Stimulated activated CD8-positive, alpha-beta memory T cell treated with anti-CD3 and anti-CD28 coated beads, Interleukin-15, amount 100 ng/mL, for 48 hours (primary cell): ENCODE measurements around the gene CRIM1.
"Not testable (repeated sequence)": the region's sequence is repeated elsewhere in the genome, so short reads cannot be mapped to it uniquely, and the experiment has no call there.

ENCODE experiments used
- DNase-seq, 2 donors: peaks; one replicate each; pipeline ENCODE4 v3.0.0-alpha.2; 2020; ENCODE audit warnings: low read depth in 2 of 2

Gene CRIM1, protein sequence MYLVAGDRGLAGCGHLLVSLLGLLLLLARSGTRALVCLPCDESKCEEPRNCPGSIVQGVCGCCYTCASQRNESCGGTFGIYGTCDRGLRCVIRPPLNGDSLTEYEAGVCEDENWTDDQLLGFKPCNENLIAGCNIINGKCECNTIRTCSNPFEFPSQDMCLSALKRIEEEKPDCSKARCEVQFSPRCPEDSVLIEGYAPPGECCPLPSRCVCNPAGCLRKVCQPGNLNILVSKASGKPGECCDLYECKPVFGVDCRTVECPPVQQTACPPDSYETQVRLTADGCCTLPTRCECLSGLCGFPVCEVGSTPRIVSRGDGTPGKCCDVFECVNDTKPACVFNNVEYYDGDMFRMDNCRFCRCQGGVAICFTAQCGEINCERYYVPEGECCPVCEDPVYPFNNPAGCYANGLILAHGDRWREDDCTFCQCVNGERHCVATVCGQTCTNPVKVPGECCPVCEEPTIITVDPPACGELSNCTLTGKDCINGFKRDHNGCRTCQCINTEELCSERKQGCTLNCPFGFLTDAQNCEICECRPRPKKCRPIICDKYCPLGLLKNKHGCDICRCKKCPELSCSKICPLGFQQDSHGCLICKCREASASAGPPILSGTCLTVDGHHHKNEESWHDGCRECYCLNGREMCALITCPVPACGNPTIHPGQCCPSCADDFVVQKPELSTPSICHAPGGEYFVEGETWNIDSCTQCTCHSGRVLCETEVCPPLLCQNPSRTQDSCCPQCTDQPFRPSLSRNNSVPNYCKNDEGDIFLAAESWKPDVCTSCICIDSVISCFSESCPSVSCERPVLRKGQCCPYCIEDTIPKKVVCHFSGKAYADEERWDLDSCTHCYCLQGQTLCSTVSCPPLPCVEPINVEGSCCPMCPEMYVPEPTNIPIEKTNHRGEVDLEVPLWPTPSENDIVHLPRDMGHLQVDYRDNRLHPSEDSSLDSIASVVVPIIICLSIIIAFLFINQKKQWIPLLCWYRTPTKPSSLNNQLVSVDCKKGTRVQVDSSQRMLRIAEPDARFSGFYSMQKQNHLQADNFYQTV

DNA sequence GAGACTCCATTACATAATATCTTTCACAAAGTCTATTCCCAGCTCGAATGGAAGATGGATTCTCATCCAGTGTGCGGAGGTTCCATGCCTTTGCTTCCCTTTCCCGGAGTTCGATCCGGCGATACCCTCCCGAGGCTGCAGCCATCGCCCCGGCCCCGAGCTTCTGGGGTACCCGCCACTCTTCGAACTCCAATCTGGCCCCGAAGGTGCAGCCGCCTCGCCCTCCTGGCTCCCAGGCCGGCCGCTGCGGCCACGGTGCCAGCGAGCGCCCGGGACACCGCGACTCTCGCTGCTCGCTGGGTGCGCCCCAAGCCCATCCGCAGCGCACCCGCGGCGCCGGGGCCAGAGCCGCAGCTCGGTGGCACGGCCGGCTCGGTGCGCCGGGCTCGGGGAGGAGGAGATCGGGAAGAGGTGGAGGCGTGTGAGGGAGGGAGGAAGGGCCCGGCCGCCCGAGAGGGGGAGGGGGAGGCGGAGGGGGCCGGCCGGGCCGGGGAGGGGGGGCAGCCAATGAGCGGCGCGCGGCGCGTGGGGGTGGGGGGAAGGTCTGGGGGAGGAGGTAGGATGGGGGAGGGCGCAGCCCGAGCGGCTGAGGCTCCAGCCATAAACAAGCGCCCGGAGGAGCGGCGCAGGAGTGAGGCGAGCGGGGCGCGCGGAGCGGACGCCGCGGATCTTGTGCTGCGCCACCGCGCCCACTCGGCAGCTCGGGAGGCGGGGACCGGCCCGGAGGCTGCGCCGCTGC, at the start of gene CRIM1:
Gene CRIM1, plus strand, starts transcription at position 628 of the 739 bp plus-strand sequence. CDS start 515 bp downstream, outside the sequence.
- peak; percentile 42 to 44 for DNase-seq

DNA sequence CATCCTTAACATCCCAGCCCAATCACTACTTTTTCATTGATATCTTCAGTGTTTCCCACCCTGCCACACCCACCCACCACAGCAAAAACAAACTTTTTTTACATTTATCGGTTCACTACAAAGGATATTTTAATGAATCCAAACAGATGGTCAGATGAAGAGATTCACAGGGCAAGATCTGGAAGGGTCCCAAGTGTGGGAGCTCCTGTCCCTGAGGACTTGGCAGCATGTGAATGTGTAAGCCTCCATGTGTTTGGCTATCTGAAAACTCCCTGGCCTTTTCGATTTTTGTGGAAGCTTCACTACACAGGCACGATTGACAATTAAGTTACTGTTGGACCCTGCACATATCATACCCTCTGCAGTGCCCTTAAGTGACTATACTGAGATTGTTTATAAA, 48.1 kb upstream of the CRIM1 start:
- DNase-seq, result no peak

DNA sequence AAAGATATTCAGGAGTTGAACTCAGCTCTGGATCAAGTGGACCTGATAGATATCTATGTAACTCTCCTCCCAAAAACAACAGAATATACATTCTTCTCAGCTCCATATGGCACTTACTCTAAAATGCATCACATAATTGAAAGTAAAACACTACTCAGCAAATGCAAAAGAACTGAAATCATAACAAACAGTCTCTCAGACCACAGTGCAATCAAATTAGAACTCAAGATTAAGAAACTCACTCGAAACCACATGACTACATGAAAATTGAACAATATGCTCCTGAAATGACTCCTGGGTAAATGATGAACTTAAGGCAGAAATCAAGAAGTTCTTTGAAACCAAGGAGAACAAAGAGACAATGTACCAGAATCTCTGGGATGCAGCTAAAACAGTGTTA, 45.1 kb upstream of the CRIM1 start:
- DNase-seq, result not testable (repeated sequence)

DNA sequence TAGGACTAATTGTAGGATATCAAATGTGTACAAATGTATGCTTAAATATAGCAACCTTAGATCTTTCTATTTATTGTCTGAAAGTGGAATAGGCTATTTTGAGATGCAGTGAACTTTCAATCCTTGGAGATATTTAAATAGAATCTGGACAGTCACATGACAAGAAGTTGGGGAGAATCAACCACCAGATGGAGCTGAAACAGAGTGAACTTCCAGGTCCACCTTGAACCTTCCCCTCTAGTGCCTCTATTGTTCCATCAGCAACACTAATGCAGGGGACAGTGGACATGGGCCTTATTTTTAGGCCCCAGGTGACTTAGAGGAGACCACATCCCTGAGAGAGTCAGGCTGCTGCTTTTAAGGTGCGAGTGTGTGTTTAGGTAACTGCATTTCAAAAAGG, 37.0 kb upstream of the CRIM1 start:
- DNase-seq, result no peak

DNA sequence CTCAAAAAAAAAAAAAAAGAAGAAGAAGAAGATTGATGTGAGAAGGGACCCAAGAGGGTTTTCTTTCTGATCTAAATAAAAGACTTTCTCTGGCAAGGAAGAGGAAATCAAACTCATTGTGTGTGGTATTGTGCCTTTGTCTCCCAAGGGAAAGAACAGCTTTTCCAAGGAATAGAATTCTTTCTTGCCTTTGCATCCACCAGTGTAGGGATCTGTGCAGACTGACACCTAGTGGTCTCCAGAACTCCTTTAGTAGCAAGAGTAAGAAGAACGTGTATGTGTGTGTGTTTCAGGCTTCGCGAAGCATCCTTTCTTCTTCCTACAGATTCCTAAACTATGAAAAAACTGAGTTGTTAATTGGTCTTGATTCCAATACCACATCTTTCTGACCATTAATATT, 33.5 kb upstream of the CRIM1 start:
- no peak for DNase-seq

DNA sequence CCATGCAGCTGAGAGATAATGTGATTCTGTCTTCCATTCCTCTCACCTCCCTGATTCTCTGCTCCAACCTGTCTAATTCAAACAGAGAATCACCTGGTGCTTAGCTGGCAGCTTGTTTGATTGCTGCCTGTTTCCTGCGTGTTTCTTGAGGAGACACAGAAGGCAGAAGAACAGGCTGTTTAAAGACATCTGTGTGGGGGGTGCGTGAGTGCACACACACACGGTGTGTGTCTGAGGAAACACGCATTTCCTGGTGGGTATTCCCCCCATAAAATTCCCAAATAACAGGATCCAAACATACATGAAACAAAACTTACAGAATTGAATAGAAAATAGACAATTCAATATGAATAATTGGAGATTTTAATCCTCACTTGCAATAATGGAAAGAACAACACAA, 29.3 kb upstream of the CRIM1 start:
- DNase-seq, result no peak

DNA sequence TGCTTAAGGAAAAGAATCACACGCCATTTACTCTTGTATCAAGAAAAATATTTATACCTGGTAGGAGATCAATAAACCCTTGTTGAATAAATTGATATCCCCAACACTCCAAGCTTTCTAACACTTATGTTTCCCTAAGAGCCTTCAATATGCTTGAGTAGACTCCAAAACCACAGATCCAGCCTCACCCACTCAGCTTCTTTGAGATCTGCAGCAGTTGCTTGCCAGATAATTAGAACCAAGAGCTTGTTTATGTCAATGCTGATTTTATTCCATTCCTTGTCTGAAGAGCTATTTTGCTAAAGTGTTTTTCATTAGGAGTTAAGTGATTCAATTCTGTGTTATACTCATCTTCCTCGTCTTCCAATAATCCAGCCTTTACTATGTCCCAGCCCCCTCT, 26.3 kb upstream of the CRIM1 start:
- DNase-seq, result no peak

DNA sequence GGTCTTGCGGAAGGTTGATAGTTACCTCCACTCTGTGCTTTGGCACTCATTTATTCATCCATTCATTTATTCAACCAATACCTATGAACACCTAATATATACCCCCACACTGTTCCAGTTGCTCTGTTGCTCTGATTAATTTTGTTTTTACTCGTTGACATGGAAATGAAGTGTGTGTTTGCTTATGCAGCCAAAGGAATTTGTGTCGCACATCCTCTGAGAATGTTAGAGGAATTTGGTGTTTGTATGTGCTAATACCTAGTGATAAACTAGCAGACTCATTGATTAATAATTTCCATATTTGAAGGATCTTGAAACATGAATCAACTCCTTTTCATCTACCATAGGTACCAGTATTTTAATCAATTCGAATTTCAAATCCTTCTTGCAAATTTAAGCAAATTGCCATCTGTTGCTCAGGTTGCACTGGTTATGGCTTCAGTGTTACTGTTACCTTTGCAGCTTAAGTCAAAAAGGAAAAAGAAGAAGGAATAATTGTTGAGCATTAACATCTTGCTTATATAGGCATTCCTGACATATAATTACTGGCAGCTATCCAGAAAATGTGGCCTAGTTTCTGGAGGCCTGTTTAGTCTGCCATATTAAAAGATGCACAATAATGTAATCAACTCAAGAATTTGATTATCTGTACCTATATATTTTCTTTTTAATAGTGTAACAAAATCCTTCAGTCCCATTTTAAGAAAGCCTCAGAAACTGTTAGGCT, 25.7 kb upstream of the CRIM1 start:
- no peak for DNase-seq

DNA sequence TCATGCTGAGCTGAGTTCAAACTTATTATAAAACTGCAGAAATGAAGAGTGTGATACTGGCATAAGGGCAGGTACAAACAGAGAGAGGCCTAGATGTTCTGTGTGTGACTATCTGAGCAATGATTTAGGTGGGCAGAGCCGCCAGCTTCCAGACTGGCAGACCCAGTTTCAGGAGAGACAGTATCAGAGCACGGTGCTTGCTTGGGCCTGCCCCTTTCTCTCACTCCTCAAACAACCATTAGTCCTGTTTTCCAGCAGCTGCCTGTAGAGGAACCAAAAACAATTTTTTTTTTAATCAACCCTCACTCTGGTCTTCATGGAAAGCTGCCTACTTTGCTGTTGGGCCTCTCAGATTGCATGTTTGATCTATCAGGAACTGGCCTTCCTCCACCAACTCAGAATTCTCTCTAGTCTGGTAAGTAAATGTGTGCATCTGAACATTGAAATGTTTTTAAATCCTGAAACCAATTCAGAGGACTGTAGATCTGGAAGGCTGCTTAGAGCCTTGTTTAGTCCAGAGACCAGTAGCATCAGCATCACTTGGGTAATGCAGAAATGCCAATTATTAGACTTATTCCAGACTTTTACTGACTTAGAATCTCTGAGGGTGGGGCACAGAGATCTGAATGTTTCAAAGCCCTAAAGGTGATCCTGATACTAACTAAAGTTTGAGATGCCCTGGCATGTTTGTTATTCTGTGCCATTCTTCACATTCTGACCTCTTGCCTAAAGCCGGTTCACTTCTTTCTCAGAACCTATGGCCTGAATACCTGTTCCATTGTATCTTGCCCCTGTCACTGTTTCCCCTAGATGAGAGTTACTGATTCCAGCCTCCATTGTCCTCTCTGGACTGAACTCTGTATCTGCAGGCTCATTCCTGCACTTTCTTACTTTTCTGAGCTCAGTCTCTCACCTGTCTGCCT, 24.8 kb upstream of the CRIM1 start:
- no peak for DNase-seq

DNA sequence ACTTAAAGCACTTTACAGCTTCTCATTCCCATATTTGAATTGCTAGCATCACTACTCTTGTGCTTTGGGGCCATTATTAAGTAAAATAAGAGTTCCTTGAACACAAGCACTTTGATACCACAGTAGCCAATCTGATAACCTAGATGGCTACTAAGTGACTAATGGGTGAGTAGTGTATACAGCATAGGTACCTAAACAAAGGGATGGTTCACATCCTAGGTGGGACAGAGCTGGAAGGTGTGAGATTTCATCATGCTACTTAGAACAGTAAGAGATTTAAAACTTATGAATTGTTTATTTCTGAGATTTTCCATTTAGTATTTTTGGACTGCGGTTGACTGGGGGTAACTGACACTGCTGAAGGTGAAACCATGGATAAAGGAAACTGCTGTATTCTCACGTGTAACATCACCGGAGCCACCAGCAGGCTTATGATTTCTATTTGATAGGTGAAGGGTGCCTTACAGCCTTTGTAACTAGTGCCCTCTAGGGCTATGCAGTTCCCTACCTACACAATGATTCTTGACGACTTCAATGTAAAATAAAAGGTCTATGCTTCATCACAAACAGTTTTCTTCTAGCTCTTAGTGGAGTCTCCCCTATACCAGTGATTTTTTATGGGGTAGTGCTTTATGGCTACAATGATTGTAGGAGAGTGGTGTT, 22.1 kb upstream of the CRIM1 start:
- DNase-seq, result no peak

DNA sequence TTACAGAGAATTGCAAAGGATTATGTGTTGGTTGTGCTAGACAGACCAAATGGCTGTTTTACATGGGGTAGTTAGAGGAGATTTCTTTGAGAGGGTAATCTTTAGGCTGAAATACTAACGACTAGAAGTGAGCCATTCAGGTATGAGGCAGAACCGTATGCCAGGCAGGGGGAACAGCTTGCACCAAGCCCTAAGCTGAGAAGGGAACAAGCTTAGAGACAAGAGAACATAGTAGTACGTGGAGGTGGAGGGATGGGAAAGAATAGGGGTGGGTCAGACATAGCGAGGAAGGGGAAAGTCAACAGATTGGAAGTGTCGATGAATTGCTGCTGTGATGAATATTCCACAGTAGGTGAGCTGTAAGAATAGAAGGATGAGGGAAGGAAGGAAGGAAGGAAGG, 20.0 kb upstream of the CRIM1 start:
- DNase-seq, result no peak

DNA sequence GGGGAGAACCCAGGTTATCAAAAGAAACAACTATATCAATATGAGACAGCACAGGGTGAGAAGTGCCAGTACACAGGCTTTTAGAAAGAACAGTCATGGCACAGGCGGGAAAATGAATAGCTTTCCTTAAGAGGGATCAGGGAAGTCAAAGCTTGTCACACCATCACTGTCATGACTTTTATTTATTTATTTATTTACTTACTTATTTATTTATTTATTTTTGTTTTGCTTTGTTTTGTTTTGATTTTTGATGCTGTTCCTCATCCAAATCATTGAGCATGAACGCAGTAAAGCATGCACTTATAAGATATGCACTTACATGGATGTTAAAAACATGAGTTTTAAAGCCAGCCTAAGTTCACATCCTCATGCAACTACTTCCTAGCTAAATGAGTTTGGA, 19.3 kb upstream of the CRIM1 start:
- DNase-seq, result no peak

DNA sequence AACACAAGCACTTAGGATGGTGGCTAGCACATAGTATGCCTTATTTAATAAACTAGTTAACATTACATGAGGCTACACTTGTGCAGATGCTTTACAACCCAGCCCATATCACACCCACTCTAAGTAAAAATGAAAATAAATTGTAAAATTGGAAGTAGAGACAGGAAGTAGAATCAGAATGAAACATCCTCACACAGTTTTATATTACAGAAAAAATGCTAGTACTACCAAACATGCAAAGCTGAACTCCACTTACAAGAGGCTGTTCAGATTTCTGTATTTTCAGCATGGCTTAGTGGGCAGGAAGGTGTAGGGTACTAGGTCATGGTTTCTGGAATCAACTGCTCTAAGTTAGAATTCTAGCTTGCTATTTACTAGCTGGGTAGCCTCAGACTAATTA, 18.2 kb upstream of the CRIM1 start:
- no peak for DNase-seq

DNA sequence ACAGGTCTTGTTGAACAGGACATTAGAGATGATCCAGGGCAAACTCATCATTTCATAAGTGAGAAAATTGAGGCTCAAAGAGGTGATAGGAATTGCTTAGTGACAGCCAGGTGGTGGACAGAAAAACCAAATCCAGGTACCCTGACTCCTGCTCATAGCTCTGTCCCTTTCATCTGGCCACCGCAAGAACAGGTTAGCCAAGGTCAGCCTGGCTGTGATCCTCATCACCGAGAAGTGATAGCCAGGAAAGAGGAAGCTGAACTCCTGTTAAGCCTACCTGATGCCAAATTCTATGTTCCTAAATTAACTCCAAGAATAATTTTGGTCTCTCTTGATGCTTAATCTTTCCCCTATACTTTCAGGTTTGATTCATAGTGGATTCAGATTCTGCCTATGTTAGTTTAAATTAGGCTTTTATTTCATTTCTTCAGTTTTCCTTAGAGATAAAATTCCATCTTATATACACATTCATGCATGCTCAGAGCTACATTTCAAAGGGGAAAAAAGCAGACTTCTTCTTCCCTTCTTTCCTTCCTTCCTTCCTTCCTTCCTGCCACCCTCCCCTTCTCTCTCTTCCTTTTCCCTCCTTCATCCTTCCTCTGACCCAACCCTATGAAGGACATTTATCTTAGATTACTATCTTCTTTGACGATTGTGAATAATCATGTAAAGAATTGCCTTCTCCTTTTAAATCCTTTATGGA, 17.3 kb upstream of the CRIM1 start:
- no peak for DNase-seq

DNA sequence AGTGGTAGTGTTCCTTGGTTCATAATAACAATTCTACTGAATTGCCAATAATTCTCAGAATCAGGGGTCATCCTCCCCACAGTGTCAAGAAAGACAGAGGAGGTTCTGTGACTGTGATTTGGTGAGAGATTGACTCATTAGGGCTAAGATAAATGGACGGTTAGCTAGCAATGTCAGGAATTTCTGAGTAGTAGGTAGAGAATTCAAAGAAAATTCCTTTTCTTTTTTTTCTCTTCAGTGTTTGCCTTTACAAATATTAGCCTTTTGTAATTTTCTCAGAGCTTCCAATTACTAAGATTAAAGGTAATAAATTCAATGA, 16.8 kb upstream of the CRIM1 start:
- DNase-seq, result no peak

DNA sequence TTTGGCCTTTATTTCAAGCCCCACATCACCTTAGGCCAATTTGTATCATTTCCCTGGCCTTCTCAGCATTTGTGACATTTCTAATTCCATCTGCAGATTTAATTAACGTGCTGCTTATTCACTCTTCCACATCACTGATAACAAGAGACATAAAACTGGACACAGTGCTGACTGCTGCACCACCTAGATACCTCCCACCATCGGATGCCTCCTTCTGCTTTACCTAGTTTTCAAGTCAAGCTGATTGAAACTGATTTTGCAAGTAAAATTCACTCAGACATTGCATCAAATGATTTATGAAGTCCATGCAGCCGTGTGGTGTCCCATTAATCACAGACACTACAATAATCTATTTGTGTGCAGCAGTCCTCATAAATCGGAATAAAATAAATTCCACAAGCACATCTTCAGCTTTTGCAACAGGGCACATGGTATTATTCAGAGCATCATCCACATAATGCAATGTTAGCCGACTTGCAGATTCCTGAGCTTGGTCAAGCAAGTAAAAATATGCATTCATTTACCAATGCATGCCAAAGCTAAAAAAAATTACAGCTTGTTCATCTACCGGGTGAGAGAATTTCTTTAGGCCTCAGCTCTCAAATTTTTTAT, 15.9 kb upstream of the CRIM1 start:
- no peak for DNase-seq

DNA sequence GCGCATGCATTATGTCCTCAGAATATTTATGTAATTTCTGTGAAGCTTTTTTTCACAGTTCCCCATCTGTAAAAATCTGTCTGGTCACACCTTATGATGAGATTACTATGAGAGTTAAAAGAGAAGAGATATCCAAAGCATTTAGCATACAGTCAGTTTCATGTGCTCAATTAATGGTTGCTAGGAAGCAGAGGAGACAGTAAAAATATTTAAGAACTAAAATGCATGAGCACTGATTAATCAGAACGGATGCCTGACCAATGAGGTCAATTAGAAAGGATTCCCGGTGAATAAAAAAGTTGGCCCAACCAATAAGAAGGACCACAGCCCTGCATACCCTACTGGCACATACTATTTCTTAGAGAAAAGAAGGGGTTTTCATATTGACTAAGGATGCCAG, 12.0 kb upstream of the CRIM1 start:
- no peak for DNase-seq

DNA sequence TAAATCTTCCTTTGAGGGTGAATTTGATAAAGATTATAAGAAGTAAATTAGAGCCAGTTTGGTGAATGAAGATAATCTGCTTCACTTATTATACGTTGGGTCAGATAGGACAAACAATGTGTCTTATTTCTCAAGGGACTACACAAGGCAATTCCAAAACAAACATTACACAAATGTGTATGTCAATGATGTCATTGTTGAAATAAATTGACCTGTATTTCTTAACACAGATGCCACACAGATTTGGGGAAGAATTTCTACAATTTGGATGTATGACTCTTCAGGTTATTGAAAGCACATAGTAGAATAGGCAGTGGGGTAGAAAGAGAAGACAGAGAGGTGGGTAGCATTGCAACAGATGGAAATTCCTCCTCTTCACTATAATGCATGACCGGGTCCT, 6.9 kb upstream of the CRIM1 start:
- DNase-seq, result no peak

DNA sequence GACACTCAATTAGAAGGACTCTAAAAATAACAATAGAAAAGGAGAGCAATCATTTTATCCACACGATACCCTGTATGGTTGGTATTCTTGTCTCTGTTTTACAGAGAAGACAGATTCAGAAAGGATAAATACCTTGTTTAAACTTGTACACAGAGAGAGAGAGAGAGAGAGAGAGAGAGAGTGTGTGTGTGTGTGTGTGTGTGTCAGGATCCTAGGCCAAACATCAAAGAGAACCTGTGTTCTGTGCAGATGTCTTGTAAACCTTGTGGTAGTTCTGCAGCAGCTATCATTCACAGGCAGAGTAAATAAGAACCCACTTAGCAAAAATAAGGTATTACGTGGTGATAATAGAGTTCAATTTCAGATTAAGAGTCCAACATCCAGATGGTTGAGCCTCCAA, 4.3 kb upstream of the CRIM1 start:
- no peak for DNase-seq
